HG03159 (cell line): Measurements from ENCODE around the gene TOMM6.
"Not testable (repeated sequence)": the region's sequence is repeated elsewhere in the genome, so short reads cannot be mapped to it uniquely, and the experiment has no call there.

Experiments used
- ATAC-seq: cut with Tn5 transposase; IDR thresholded peaks from one replicate; pipeline ENCODE4 v1.9.1; 2021; ENCODE audit warnings: mild to moderate bottlenecking, moderate library complexity; ENCODE audit not compliant: unreplicated experiment

The TOMM6 gene

GRCh38 chr6:41759905-41760579 is 27.5 kb upstream of the TOMM6 start:
- no peak for ATAC-seq

GRCh38 chr6:41763470-41763869 is 24.0 kb upstream of the TOMM6 start:
- ATAC-seq = no peak

DNA sequence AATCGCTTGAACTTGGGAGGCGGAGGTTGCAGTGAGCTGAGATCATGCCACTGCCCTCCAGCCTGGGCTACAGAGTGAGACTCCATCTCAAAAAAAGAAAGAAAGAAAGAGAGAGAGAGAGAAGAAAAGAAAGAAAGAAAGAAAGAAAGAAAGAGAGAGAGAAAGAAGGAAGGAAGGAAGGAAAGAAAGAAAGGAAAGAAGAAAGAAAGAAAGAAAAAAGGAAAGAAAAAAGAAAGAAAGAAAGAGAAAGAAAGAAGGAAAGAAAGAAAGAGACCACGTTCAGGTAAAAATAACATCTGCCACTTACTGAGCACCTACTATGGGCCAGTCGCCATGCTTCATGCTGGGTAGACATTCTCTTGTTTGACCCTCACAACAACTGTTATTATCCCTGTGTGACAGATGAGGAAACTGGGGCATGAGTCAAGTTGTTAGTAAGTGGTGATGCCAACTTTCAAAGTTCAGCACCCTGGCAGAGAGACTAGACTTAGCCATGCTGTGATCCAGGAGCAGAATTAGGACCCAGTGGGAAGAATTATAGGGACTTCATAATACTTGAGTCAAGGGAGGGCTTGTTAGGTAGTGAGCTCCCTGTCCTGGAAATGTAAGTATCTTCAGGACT is 21.3 kb upstream of the TOMM6 start:
- not testable (repeated sequence) for ATAC-seq

- ATAC-seq = no peak
Measured at GRCh38 chr6:41767112-41767833, 20.2 kb upstream of the TOMM6 start.

DNA sequence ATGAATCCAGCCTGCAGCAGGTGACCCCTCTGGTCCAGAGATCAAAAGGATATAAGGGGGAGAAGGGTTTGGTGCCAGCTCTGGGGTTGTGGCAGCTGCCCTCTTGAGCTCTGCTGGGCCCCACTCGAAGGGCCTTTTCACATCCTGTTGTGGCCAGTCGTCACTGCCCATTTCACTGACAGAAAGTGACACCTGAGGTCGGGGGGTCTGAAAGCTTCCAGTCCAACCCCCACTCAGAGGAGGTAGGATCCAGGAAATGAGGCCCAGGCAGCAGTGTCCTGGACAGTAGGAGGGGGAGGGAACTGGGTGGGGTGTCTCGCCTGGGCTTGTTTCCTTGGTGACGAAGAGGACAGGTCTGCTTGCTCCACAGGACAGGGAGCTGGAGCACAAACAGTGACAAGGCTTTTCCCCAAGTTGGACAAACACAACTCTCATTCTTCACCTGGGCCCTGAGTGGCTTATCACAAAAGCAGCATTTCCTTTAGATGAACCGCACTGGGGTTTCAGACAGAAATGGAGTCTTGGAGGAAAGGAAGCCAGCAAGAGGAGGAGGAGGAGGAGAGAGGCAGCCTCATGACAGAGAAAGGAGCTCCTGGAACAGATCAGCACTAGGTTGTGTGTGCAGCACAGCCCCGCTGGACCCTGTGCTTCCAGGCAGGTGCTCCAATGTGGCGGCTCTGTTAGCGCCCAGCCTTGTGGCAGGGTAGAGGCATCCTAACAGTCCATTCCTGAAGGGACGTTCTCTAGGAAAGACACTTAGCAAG is 18.8 kb upstream of the TOMM6 start:
- ATAC-seq = no peak

DNA sequence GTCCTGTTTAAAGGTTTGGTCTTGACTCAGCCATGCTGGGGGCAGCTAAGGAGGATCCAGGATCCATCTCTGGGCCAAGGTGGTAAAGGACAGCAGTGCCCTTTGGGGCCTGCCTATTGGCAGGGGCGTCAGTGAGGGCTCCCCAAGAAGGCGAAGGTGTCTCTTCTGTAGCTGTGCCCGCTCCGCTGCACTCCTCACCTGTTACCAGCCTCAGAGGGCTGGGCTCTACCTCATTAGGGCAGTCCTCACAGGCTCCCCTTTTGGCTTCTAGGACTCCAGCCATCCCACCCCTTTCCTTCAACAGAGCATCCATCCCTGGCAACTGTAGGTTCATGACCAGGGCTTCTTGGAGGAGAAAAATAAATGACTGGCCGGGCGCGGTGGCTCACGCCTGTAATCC is 18.1 kb upstream of the TOMM6 start:
- no peak for ATAC-seq

- no peak for ATAC-seq
Measured at GRCh38 chr6:41770381-41771057, 17.0 kb upstream of the TOMM6 start.

DNA sequence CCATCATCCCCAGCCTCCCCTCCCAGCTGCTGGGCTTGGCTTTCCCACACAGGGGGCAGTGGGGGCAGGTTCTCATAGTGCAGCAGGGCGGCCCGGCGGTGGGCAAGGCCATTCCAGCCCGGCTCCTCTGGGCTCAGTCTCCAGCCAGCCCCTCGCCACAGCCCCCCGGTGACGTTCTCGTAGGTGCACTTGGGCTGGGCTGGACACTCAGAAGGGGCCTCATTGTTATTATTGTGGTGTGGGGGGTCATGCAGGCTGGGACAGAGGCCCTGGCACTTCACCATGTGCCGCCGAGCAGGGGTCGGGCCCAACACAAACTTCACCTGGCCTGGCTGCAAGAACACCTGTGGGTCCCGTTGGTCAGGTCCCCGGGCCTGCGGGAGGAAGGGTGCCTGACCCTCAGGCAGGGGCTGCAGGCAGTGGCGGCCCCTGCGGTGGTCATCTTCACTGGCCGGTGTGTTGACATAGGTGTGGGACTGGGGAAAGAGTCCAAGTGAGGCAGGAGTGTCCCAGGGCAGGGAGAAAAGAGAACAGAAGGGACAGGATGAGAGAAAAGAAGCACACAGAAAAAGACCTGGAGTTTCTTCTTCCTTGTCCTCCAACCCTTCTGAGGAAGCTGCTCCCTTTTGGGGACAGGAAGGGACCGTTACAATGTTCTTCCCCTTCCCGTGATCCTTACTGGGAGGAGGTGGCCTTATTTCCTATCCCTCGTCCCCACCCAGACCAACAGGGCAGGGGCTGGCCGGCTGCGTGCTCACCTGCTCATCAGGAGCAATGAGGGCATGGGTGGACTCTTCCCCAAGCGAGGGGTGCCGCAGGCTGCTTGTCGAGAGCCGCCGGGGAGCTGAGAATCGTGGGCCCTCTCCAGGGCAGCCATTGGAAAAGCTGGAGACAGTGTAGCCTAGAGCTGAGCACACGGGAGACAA is 16.2 kb upstream of the TOMM6 start:
- no peak for ATAC-seq

GRCh38 chr6:41774841-41775240 is 12.7 kb upstream of the TOMM6 start:
- ATAC-seq = no peak

DNA sequence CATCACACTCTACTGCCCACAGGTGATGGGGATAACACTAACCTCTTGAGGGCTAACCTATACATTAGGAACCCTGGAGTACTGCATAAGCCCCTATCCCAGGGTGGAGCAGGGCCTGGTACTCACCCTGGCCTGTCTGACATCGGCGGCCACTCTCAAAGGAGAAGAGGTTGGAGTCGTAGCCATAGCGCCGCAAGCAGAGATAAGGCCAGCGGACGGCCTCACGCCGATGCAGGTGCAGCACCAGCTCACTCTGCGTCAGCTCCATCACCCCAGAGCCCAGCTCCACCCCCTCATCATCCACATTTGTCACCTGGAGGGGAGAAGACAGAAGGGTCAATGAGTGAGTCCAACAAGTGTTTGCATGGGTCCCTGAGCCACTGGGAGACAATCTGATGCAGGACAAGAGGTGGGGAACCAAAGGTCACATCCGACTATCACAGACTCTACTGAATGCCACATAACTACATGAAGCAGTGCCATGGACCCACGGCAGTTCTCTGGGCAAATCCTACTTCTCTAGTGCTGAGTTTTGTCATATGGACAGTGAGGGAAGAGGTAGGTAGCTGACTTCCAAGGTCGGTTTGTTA is 12.1 kb upstream of the TOMM6 start:
- no peak for ATAC-seq

DNA sequence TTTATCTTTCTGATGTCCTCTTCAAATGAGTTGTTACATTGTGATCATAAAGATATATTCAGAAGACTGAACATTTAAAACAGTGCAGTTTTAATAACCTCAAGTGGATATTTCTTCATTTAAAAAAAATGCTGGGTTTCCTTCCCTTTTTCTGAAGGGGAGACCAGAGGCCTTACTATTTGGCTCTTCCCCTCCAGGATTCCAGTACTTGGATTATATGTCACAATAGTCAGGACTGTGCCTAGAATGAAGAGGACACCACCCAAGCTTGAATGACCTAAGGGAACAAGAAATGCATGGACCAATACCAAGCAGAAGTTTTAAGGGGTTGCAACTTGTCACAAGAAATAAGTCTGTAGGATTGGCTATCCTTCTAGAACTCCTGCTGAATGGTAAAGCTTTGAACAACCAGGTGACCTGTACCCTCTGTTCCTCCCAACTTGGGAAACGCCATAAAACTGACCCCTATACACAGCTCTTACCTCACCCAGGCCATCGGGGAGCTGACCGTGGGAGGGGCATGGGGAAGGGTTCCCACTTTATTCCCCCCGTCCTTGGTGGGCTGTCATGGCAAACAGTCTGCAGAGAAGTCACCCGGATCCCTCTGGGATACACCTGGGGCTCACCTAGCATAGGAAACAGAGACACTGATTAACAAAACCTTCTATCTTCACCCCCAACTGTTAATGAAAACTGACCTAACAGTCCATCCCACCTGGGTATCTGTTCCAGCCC is 9.8 kb upstream of the TOMM6 start:
- no peak for ATAC-seq

DNA sequence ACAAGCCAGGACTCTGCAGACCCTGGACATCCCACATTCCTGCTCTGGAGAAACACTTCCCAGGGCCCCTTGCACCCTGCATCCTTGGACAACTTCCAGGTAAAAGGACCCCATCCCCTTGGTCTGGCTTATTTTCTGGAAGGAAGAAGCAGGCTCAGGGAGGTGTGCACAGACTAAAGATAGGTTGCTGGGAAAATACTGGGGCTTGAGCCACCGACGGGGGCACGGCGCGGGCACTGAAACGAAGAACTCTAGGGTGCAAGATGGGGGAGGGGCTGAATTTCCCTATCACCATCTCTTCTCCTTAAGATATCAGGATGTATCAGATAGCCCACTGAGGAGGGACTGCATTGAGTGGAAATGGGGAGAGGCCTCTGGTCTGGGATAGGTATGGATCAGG is 8.6 kb upstream of the TOMM6 start:
- ATAC-seq = no peak

DNA sequence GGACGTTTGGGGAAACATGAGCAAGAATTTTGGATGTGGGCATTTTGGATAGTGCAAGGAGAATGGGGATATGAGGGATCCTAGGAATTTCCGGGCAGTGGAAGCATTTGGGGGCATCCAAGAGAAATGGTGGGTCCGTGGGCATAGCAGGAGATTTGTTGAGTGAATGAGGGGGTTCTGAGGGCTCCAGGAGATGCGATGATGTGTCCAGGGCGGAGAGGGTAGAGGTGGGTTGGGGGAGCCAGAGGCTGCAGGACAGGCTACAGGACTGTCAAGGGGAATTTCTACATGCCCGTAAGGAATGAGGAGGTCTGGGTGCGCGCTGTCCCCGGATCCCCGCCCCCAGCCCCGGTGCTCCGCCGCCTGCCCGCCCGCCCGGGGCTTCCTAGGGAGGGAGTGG is 8.2 kb upstream of the TOMM6 start:
- no peak for ATAC-seq

DNA sequence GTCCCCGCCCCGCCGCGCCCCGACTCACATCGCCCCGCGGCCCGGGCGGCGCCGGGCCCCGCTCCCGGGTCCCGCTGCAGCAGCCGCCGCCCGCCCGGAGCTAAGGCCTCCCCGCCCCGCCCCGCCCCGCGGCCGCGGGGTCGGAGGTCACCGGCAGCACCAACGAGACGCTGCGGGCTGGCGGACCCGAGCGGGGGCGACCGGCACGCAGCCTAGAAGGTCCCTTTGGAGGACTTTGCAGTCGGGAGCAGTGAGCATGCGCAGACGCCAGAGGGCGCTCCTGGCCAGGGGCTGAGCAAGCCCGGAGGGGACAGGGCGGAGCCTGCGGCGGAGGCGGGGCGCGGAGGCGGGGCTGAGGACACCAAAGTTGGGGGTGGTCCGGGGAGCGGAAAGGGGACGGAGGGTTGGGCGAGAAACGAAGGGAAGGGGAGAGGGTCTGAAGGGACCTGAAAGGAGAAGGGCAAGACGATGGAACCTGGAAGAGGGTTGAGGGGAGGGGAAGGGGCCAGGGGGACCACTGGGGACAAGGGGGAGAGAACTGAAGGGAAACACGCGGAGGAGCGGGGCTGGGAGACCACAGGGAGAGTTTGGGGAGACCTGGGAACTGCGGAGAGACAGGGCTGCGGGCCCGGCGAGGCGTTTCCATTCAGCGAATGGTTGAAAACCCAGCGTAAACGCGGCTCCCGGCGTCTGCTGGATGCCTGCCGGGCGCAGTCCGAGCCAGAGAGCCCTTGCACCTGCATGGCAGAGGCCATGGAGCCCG is 7.5 kb upstream of the TOMM6 start, which contains the start of gene FRS3:
Gene FRS3, minus strand, starts transcription at position 113 of the 763 bp plus-strand sequence. CDS start 2,913 bp downstream, outside the sequence.
- peak; percentile 97 for ATAC-seq

- ATAC-seq = no peak
Measured at GRCh38 chr6:41780551-41781365, 6.7 kb upstream of the TOMM6 start, which contains the start of gene PRICKLE4. PRICKLE4 (plus strand) TSS chr6:41780782; CDS start chr6:41783474, 2,692 bp downstream.

DNA sequence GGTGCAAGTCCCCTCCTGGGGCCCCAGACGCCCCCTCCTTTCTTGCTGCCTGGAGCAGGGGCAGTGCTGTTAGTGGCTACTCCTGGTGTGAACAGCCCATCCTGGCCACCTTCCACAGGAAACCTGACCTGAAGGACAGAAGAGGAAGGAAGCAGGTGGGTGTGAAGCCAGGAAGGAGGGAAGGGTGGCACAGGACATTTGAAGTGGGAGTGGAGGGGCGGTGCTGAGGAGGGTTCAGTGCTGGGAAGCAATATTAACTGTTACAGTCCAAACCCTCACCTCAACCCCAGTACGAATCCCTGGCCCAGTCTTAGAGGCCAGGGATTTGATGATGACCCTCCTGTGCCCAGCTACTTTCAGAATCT is 6.1 kb upstream of the TOMM6 start:
- no peak for ATAC-seq
